NCI-H748 treated with DMSO at 0.1 percent for 48 hours (cell line): ENCODE measurements around the gene LIPA.
A peak's percentile ranks its signal among the peaks of the same experiment; 100 is the strongest.
"Not testable (repeated sequence)": the region's sequence is repeated elsewhere in the genome, so short reads cannot be mapped to it uniquely, and the experiment has no call there.

Experiments
- DNase-seq: peaks from one replicate; lab custom pipeline; 2025; lab: John Stamatoyannopoulos, UW

LIPA gene

GRCh38 chr10:89269433-89270152 lies 18.0 kb upstream of the LIPA start:
- no peak for DNase-seq

- no peak for DNase-seq
Observed at GRCh38 chr10:89266721-89267453, 15.3 kb upstream of the LIPA start.

GRCh38 chr10:89263531-89263930 lies 12.0 kb upstream of the LIPA start:
- DNase-seq, result no peak

GRCh38 chr10:89263091-89263490 lies 11.5 kb upstream of the LIPA start:
- DNase-seq, result no peak

- DNase-seq, result no peak
Observed at GRCh38 chr10:89262086-89263051, 10.8 kb upstream of the LIPA start.

GRCh38 chr10:89258881-89259280 lies 7.3 kb upstream of the LIPA start:
- DNase-seq, result no peak

GRCh38 chr10:89257581-89257980 lies 6.0 kb upstream of the LIPA start:
- no peak for DNase-seq

- DNase-seq, result no peak
Observed at GRCh38 chr10:89256962-89257361, 5.4 kb upstream of the LIPA start.

GRCh38 chr10:89256340-89256739 lies 4.8 kb upstream of the LIPA start:
- DNase-seq, result no peak

GRCh38 chr10:89255793-89256192 lies 4.2 kb upstream of the LIPA start:
- no peak for DNase-seq

- not testable (repeated sequence) for DNase-seq
Observed at GRCh38 chr10:89255091-89255579, 3.6 kb upstream of the LIPA start.

- DNase-seq, result no peak
Observed at GRCh38 chr10:89252225-89252585, 630 bp upstream of the LIPA start.

- peak; percentile 51 for DNase-seq
Observed at GRCh38 chr10:89250865-89251408, 638 bp downstream of the LIPA start.

- DNase-seq, result no peak
Observed at GRCh38 chr10:89248990-89249389, 2.6 kb downstream of the LIPA start.

- DNase-seq, result not testable (repeated sequence)
Observed at GRCh38 chr10:89247623-89248022, 4.0 kb downstream of the LIPA start.

GRCh38 chr10:89245802-89246201 lies 5.8 kb downstream of the LIPA start:
- no peak for DNase-seq

- DNase-seq, result no peak
Observed at GRCh38 chr10:89242840-89243568, 8.6 kb downstream of the LIPA start.

GRCh38 chr10:89242345-89242684 lies 9.3 kb downstream of the LIPA start:
- no peak for DNase-seq

GRCh38 chr10:89241486-89242344 lies 9.9 kb downstream of the LIPA start:
- no peak for DNase-seq

- no peak for DNase-seq
Observed at GRCh38 chr10:89241026-89241425, 10.5 kb downstream of the LIPA start.
